8988T (cell line): ENCODE data around the gene DDIT4L.
"Not testable (repeated sequence)": the region's sequence is repeated elsewhere in the genome, so short reads cannot be mapped to it uniquely, and the experiment has no call there.

ENCODE experiments used
- DNase-seq: peaks from one replicate; pipeline ENCODE4 v3.0.0; 2011

DDIT4L gene

DNA sequence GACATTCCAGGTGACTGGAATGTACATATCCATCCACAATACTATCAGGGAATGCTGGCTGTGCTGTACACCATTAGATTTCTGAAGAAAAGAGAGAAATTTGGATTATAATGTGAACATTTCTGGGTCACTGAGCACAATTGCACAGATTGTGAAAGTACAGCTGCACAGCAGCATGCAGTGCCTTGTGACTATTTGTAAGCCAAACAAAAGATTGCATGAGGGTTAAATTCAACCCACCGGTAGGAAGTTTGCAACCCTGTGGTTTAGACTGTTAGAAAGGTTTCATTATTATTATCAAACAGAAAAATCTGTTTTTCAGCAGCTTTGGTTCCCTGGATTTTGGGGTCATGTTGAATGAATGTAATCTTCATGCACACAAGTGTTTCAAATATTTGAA, 24.5 kb downstream of the DDIT4L start:
- no peak for DNase-seq

- DNase-seq, result no peak
Measured at GRCh38 chr4:100164808-100165760, 25.2 kb downstream of the DDIT4L start.

DNA sequence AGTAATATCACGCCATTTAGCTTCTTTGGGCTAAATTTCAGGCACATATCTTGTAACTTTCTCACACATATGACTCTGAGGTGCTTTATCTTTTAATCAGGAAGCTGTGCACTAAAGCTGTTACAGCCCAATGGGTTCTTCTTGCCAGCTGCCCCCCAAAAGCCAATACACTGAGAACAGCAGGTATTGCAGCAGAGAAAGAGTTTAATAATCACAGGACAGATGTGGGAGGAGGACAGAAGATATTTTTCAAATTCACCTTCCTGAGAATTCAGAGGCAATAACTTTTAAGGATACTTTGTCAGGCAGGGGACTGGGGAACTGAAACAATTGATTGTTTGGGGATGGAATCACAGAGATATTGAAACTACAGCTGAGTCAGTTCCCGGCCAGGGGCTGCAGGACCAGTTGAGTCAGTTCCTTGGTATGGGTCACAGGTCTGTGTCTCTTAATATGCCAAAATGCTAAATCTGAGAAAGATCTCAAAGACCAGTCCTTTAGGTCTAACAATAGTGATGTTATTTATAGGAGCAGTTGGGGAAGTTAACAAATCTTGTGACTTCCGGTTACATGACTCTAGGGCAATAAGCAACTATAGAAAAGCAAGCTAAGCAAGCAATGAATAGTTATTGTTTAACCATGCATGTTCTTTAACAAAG, 28.1 kb downstream of the DDIT4L start:
- DNase-seq, result no peak

DNA sequence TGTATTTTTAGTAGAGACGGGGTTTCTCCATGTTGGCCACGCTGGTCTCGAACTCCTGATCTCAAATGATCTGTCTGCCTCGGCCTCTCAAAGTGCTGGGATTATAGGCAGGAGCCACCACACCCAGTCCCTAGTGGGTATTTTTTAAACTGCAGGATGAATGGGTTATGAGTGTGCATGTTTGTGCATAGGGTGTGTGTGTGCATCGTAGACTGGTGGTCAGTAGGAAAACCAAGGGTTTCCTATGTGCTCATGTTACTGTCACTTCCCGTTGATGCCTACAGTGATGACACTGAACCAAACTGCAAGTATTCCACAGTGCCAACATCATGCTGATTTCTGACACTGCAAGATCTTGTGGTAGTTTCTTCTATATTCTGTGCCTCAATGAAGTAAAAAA, 41.1 kb downstream of the DDIT4L start:
- no peak for DNase-seq

DNA sequence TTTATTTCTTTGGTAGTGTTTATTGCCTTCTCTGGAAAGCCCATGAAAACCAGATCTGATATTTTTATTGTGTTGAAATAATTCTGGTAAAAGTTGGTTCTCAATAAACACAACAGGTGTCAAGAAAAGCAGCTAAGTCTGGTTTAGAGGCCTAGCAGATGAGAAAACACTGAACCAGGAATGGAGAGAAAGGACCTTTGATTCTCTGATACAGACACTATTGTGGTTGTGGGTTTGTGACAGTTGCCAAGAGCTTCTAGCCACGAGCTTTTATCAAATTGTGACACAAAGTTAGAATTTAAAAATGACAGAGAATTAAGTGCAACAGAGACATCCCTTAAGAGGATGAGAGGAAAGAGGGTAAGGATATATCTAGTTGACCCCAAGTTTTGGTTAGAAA, 42.6 kb downstream of the DDIT4L start:
- no peak for DNase-seq

- DNase-seq, result no peak
Measured at GRCh38 chr4:100147198-100147597, 43.1 kb downstream of the DDIT4L start.

DNA sequence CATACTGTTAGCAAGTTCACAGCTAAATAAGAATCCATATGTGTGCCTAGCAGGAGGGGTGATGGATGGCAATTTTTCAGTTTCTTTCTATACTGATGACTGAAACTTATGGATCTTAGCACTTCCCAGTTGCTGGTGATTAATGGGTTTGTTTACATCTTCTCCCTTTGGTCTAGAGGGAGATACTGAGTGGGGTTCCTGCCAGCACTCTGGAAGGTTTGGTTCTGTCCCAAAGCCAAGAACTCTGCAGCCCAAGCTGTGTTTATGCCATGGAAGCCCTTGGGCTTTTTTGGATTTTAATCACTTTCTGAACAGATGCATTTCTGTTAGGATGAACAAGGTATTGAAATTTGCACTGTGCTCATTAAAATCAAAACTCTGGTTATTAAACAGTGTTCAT, 43.5 kb downstream of the DDIT4L start:
- no peak for DNase-seq

DNA sequence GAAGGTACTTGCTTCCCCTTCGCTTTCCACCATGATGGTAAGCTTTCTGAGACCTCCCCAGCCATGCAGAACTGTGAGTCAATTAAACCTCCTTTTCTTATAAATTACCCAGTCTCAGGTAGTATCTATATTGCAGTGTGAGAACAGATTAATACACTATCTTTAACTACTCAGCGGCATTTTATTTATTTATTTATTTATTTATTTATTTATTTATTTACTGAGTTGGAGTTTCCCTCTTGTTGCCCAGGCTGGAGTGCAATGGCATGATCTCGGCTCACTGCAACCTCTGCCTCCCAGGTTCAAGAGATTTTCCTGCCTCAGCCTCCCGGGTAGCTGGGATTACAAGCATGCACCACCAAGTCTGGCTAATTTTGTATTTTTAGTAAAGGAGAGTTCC, 52.9 kb downstream of the DDIT4L start:
- DNase-seq, result not testable (repeated sequence)
